Natural killer cell (primary cell): ENCODE measurements around the gene CMTR1. TPM values are rescaled to one million over a fixed set of nuclear protein-coding genes. Genes with fewer than 3 reads are reported as not detected.

Source experiments
- ATAC-seq, 3 donors: fragments of 150-1000 bp in 2 of 3; fragments of 200-7000 bp in 1 of 3; cut with Tn5 transposase; 1 replicate in 1 of 3; 2 replicates in 2 of 3; pipeline ENCODE4 v1.10.0; 2021; ENCODE audit warnings: mild to moderate bottlenecking in 2 of 3, moderate library complexity in 2 of 3
- DNase-seq, 2 donors: peaks; one replicate each; pipeline versions ENCODE4 v3.0.0 to v3.0.0-alpha.2; 2013 to 2021; ENCODE audit warnings: mixed read lengths in 1 of 2
- H3K27ac ChIP-seq: one replicate; pipeline ENCODE4 v1.5.1; 2013; ENCODE audit warnings: mild to moderate bottlenecking, low read length
- H3K27me3 ChIP-seq: one replicate; pipeline ENCODE4 v1.6.1; 2013; ENCODE audit warnings: low read length; ENCODE audit not compliant: control insufficient read depth, insufficient read depth
- H3K36me3 ChIP-seq: one replicate; pipeline ENCODE4 v1.6.1; 2013; ENCODE audit warnings: low read length; ENCODE audit not compliant: control insufficient read depth, insufficient read depth
- H3K4me1 ChIP-seq: one replicate; pipeline ENCODE4 v1.6.1; 2013; ENCODE audit warnings: low read length; ENCODE audit not compliant: control insufficient read depth, insufficient read depth
- H3K4me3 ChIP-seq: one replicate; pipeline ENCODE4 v1.5.1; 2013; ENCODE audit warnings: low read length
- H3K9me3 ChIP-seq: one replicate; pipeline ENCODE4 v1.6.1; 2013; ENCODE audit warnings: low read length; ENCODE audit not compliant: control insufficient read depth, insufficient read depth
- H3K27ac Mint-ChIP-seq, 2 donors: one replicate each; pipeline ENCODE4 v1.8.0; 2022; ENCODE audit warnings: mild to moderate bottlenecking in 2 of 2, mixed read lengths in 2 of 2, moderate library complexity in 1 of 2
- H3K27me3 Mint-ChIP-seq, 2 donors: one replicate each; pipeline ENCODE4 v1.8.0; 2022; ENCODE audit warnings: low read depth in 2 of 2, mixed read lengths in 2 of 2
- H3K36me3 Mint-ChIP-seq: one replicate; pipeline ENCODE4 v1.8.0; 2022; ENCODE audit warnings: mixed read lengths
- H3K4me1 Mint-ChIP-seq, 2 donors: one replicate each; pipeline ENCODE4 v1.8.0; 2022; ENCODE audit warnings: mixed read lengths in 2 of 2
- H3K4me3 Mint-ChIP-seq: one replicate; pipeline ENCODE4 v1.8.0; 2022; ENCODE audit warnings: mild to moderate bottlenecking, moderate library complexity, mixed read lengths
- H3K9me3 Mint-ChIP-seq, 2 donors: one replicate each; pipeline ENCODE4 v1.8.0; 2022; ENCODE audit warnings: mixed read lengths in 2 of 2
- CTCF ChIP-seq: fragments of 200-600 bp; IDR thresholded peaks from one replicate; pipeline ENCODE4 v1.8.0; 2022; ENCODE audit warnings: antibody characterized with exemption
- WGBS: methylation state at CpG from one replicate; pipeline ENCODE4 v1.1.7; 2013; ENCODE audit warnings: missing lambda C conversion rate; ENCODE audit not compliant: insufficient coverage; 5-methylcytosine and 5-hydroxymethylcytosine counted together
- intact Hi-C: fragments of 100-400 bp; cut with micrococcal nuclease; formaldehyde crosslinking; loops from one replicate; pipeline ENCODE4 v1.14.2; 2022
- total RNA-seq, 4 donors: library from RNA; stranded (reverse); fragments of 120-200 nt in 1 of 4; gene quantifications; one replicate each; pipeline versions ENCODE4 v1.2.3 to v1.2.4, GENCODE V29; 2013 to 2022

Gene CMTR1
- total RNA-seq, 3 donors from 2014 or later (not counting 1 experiment from before 2014, with no cell fraction given) = 85.0 to 111 (median 94.7) TPM

GRCh38 chr6:37426058-37426944, 6.7 kb upstream of the CMTR1 start:
- 84% methylated on average over 4 of the region's 4 CpGs for WGBS
- ATAC-seq (no peak), DNase-seq (no peak)
- Histone ChIP-seq H3K4me3 (no peak overlapping the region), H3K27ac (no peak overlapping the region), H3K9me3 (no peaks in the 10 kb centered on the region), H3K4me1 (no peaks in the 10 kb centered on the region), H3K36me3 (no peaks in the 10 kb centered on the region), H3K27me3 (no peaks in the 10 kb centered on the region)
- H3K36me3 Mint-ChIP-seq = no peaks in the 10 kb centered on the region
- H3K27me3 Mint-ChIP-seq = peaks cover 25 to 38% of the 10 kb centered on the region in 2 donors
- H3K9me3 Mint-ChIP-seq = no peaks in the 10 kb centered on the region
- H3K4me1 Mint-ChIP-seq = no peaks in the 10 kb centered on the region
- H3K27ac Mint-ChIP-seq = no peak overlapping the region
- TF ChIP-seq CTCF = no peak
- H3K4me3 Mint-ChIP-seq = no peak overlapping the region
- intact Hi-C loops = no loop called here

GRCh38 chr6:37426945-37427510, 6.0 kb upstream of the CMTR1 start:
- ATAC-seq (no peak), DNase-seq (no peak)
- H3K4me3 ChIP-seq = no peak overlapping the region
- no peak for TF ChIP-seq CTCF
- Mint-ChIP-seq H3K27ac (no peak overlapping the region), H3K4me3 (no peak overlapping the region), H3K4me1 (peaks cover under 1 to 1% of the 10 kb centered on the region in 2 donors), H3K9me3 (no peaks in the 10 kb centered on the region), H3K36me3 (no peaks in the 10 kb centered on the region), H3K27me3 (peaks cover 25 to 38% of the 10 kb centered on the region in 2 donors)
- H3K27ac ChIP-seq = no peak overlapping the region
- WGBS = 97% methylated on average over 5 of the region's 6 CpGs
- H3K9me3 ChIP-seq = no peaks in the 10 kb centered on the region
- no peaks in the 10 kb centered on the region for H3K4me1 ChIP-seq
- no peaks in the 10 kb centered on the region for H3K27me3 ChIP-seq
- H3K36me3 ChIP-seq = no peaks in the 10 kb centered on the region
- intact Hi-C loops = no loop called here

- Mint-ChIP-seq H3K27ac (no peak overlapping the region), H3K4me3 (no peak overlapping the region), H3K4me1 (peaks cover 18 to 20% of the 10 kb centered on the region in 2 donors), H3K36me3 (no peaks in the 10 kb centered on the region), H3K27me3 (peaks cover 20 to 38% of the 10 kb centered on the region in 2 donors), H3K9me3 (no peaks in the 10 kb centered on the region)
- peaks cover 14% of the 10 kb centered on the region for H3K4me1 ChIP-seq
- H3K27me3 ChIP-seq = no peaks in the 10 kb centered on the region
- H3K4me3 ChIP-seq = no peak overlapping the region
- H3K27ac ChIP-seq = no peak overlapping the region
- no peaks in the 10 kb centered on the region for H3K36me3 ChIP-seq
- WGBS = 96% methylated on average over 2 of the region's 2 CpGs
- TF ChIP-seq CTCF = no peak
- intact Hi-C loops = no loop called here
- no peaks in the 10 kb centered on the region for H3K9me3 ChIP-seq
- DNase-seq (no peak), ATAC-seq (no peak)
Observed at GRCh38 chr6:37429352-37429750, 3.7 kb upstream of the CMTR1 start.
